ENCODE results near the gene GSC2. TPM values are rescaled to one million over a fixed set of nuclear protein-coding genes. Genes with fewer than 3 reads are reported as not detected.

The GSC2 gene
- total RNA-seq, 2 experiments from 2014 or later, result not detected

DNA sequence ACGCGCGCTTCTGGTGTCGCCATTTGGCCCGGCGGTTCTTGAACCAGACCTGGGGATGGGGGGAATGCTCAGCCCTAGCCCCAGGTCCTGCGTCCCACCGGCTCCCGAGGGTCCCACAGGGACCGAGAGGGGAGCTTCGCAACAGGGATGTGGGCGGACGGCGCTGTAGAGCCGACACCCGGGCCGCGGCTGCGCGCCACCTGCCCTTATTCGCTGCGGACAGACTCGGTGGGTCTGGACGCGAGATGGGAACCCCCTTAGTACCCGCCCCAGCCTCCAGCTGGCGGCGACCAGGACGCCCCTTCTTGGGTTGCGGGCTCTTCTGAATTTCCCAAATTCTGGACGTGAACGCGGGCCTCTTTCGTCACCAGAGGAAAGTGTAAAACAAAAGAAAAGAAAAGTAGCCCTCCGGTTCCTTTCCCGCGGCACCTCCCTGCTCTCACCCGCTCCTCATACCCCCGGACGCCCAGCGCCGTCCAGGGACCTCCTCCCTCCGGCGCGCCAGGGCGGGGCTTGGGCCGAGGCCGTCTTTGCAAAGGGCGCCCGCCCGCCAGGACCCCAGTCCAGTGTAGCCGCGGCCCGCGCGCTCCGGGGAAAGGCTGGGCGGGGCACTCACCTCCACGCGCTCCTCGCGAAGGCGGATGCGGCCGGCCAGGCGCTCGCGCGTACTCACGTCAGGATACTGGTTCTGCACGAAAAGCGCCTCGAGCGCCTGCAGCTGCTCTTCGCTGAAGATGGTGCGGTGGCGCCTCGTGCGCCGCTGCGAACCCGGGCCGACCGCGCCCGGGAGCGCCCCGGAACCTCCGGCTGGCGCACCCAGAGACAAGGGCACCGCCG lies 827 bp downstream of the GSC2 start:
- H3K27ac Mint-ChIP-seq, result no peak overlapping the region
- Histone ChIP-seq H3K4me3 (ENCODE audit: low read length) (peak overlapping the region; percentile 26), H3K27me3 (ENCODE audit: control insufficient read depth in 1 of 2, insufficient read depth in 2 of 2, low read length in 2 of 2) (peaks cover 40 to 45% of the 10 kb centered on the region in 2 experiments), H3K36me3 (ENCODE audit: insufficient read depth, low read length) (no peaks in the 10 kb centered on the region), H3K4me1 (ENCODE audit: insufficient read depth, low read length) (peaks cover 23% of the 10 kb centered on the region), H3K9me3 (ENCODE audit: control insufficient read depth in 1 of 2, insufficient read depth in 1 of 2, low read length in 2 of 2) (peaks cover 5 to 21% of the 10 kb centered on the region in 2 experiments), H3K27ac (ENCODE audit: low read depth in 1 of 2, low read length in 2 of 2) (no peak overlapping the region)
- peak overlapping the region; percentile 32 for H3K4me3 Mint-ChIP-seq
- ChIA-PET POLR2A (interaction anchor here (1.0 kb wide), 1 partner anchor 331 kb away, joined by 3 read pairs; the partner anchor contains the start of gene CDC45), CTCF (no interaction called here)
- no peak for TF ChIP-seq CTCF (IDR thresholded peaks at IDR 0.05)
- peaks cover 43% of the 10 kb centered on the region for H3K27me3 Mint-ChIP-seq
- DNase-seq (peak in 11 of 14 experiments; percentile 16 to 72 (median 32)), ATAC-seq (ENCODE audit: poor library complexity) (peak; percentile 24)
- intact Hi-C loops (cut with DNase I, micrococcal nuclease), result loop anchor here (10.0 kb wide), 2 partner anchors 296 to 326 kb away; partner anchors contain the start of genes C22orf39 (in 1 of the 2), CDC45 (in 1 of the 2) and UFD1 (in 1 of the 2)
- H3K9me3 Mint-ChIP-seq, result no peaks in the 10 kb centered on the region
- peaks cover 4% of the 10 kb centered on the region for H3K36me3 Mint-ChIP-seq (ENCODE audit: low read depth)
- H3K4me1 Mint-ChIP-seq (ENCODE audit: low read depth), result peaks cover 15% of the 10 kb centered on the region

GRCh38 chr22:19148417-19149046 lies 1.6 kb downstream of the GSC2 start:
- ChIA-PET CTCF (no interaction called here), POLR2A (interaction anchor here (1.0 kb wide), 1 partner anchor 331 kb away, joined by 3 read pairs; the partner anchor contains the start of gene CDC45)
- no peak overlapping the region for H3K4me3 Mint-ChIP-seq
- TF ChIP-seq CTCF (IDR thresholded peaks at IDR 0.05), result no peak
- H3K27ac ChIP-seq (ENCODE audit: low read depth in 1 of 2, low read length in 2 of 2), result no peak overlapping the region
- DNase-seq (peak in 1 of 14 experiments; percentile 21), ATAC-seq (ENCODE audit: poor library complexity) (no peak)
- H3K36me3 ChIP-seq (ENCODE audit: insufficient read depth, low read length), result no peaks in the 10 kb centered on the region
- H3K4me1 Mint-ChIP-seq (ENCODE audit: low read depth), result peaks cover 23% of the 10 kb centered on the region
- H3K27ac Mint-ChIP-seq, result no peak overlapping the region
- peaks cover 35 to 44% of the 10 kb centered on the region in 2 experiments for H3K27me3 ChIP-seq (ENCODE audit: control insufficient read depth in 1 of 2, insufficient read depth in 2 of 2, low read length in 2 of 2)
- peaks cover 31% of the 10 kb centered on the region for H3K4me1 ChIP-seq (ENCODE audit: insufficient read depth, low read length)
- H3K36me3 Mint-ChIP-seq (ENCODE audit: low read depth), result peaks cover 10% of the 10 kb centered on the region
- peaks cover 38% of the 10 kb centered on the region for H3K27me3 Mint-ChIP-seq
- H3K9me3 Mint-ChIP-seq, result no peaks in the 10 kb centered on the region
- H3K9me3 ChIP-seq (ENCODE audit: control insufficient read depth in 1 of 2, insufficient read depth in 1 of 2, low read length in 2 of 2), result peaks cover 5 to 21% of the 10 kb centered on the region in 2 experiments
- H3K4me3 ChIP-seq (ENCODE audit: low read length), result no peak overlapping the region
- intact Hi-C loops (cut with DNase I, micrococcal nuclease), result loop anchor here (10.0 kb wide), 2 partner anchors 296 to 326 kb away; partner anchors contain the start of genes C22orf39 (in 1 of the 2), CDC45 (in 1 of the 2) and UFD1 (in 1 of the 2)

GRCh38 chr22:19147195-19147780 lies 2.8 kb downstream of the GSC2 start:
- intact Hi-C loops (cut with DNase I, micrococcal nuclease), result loop anchor here (10.0 kb wide), 2 partner anchors 298 to 328 kb away; partner anchors contain the start of genes C22orf39 (in 1 of the 2), CDC45 (in 1 of the 2) and UFD1 (in 1 of the 2)
- Mint-ChIP-seq H3K4me3 (peak overlapping the region; percentile 1), H3K9me3 (no peaks in the 10 kb centered on the region), H3K36me3 (ENCODE audit: low read depth) (peaks cover 10% of the 10 kb centered on the region), H3K27me3 (peaks cover 31% of the 10 kb centered on the region), H3K27ac (no peak overlapping the region), H3K4me1 (ENCODE audit: low read depth) (peaks cover 27% of the 10 kb centered on the region)
- DNase-seq (peak in 1 of 14 experiments; percentile 6), ATAC-seq (ENCODE audit: poor library complexity) (no peak)
- H3K9me3 ChIP-seq (ENCODE audit: control insufficient read depth in 1 of 2, insufficient read depth in 1 of 2, low read length in 2 of 2), result peaks cover 5 to 21% of the 10 kb centered on the region in 2 experiments
- no peak overlapping the region for H3K27ac ChIP-seq (ENCODE audit: low read depth in 1 of 2, low read length in 2 of 2)
- H3K36me3 ChIP-seq (ENCODE audit: insufficient read depth, low read length), result peaks cover 5% of the 10 kb centered on the region
- peaks cover 32 to 34% of the 10 kb centered on the region in 2 experiments for H3K27me3 ChIP-seq (ENCODE audit: control insufficient read depth in 1 of 2, insufficient read depth in 2 of 2, low read length in 2 of 2)
- no peak overlapping the region for H3K4me3 ChIP-seq (ENCODE audit: low read length)
- ChIA-PET CTCF (no interaction called here), POLR2A (interaction anchor here (0.6 kb wide), 1 partner anchor 330 kb away, joined by 3 read pairs; no protein-coding TSS in a partner anchor)
- peaks cover 39% of the 10 kb centered on the region for H3K4me1 ChIP-seq (ENCODE audit: insufficient read depth, low read length)
- TF ChIP-seq CTCF (IDR thresholded peaks at IDR 0.05), result no peak

Data from CD4-positive, alpha-beta T cell (primary cell).